ENCODE measurements around the gene MAPK8. TPM values are rescaled to one million over a fixed set of nuclear protein-coding genes. Genes with fewer than 3 reads are reported as not detected.

The MAPK8 gene
- total RNA-seq, 1 experiment from 2014 or later = 52.9 TPM

DNA sequence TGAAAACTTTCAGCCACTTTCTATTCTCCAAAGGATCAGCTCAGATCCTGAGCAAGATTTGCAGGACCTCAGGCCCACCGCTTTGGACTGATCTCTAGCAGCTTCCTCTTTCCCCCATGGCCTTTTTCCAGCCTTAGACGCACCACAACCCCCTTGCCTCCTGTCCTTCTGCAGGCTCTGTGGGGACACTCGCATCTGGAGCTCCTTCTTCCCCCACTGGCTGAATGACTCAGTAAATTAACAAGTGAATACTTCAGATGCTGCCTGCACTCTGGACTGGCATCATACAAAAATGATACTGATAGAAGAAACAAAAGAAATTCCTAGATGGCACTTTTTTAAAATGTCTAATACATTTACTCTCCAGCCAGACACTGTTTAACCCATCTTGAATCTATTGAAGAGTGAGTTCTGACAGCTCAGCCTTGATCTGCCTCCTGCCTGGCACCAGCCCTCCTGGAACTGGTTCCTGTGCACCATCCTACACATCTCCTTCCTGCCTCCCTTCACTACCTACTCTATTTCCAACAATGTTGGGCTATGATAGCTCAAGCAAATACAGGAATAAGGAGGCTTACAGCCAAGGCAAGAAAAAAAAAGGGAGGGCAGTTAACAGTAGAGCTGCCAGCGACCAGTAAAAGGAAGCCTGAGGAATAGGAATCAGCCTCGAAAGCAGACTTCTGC is 35.3 kb upstream of the MAPK8 start (continued):
- TF ChIP-seq, protein P1, sequence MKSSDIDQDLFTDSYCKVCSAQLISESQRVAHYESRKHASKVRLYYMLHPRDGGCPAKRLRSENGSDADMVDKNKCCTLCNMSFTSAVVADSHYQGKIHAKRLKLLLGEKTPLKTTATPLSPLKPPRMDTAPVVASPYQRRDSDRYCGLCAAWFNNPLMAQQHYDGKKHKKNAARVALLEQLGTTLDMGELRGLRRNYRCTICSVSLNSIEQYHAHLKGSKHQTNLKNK (CRISPR knock-in tag; IDR thresholded peaks at IDR 0.05) = no peak
- no peak for TF ChIP-seq ZBTB21 (CRISPR knock-in tag; IDR thresholded peaks at IDR 0.05; ENCODE audit: borderline replicate concordance)

DNA sequence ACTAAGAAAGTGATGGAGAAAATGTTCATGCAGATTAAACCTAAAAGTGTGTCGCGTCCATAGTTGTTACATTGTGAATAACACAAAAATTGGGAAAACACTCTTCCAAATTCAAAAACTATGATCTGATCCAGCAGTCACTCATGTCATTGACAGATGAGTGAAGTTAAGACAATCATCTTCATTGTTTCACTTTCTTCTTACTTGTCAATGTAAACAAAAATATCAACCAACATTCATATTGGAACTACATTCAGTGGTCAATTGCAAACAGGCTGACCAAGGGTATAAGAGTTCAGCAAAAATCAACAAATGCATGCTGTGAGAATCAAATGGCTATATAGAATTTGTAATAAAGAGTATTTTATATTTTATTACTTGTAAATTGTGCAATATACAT is 33.8 kb upstream of the MAPK8 start:
- peaks cover 20% of the 10 kb centered on the region for H3K4me1 Mint-ChIP-seq
- POLR2A ChIA-PET = no interaction called here
- ATAC-seq (no peak), DNase-seq (ENCODE audit: low spot score) (no peak)
- TF ChIP-seq ZNF423 (CRISPR knock-in tag; IDR thresholded peaks at IDR 0.05) (no peak), TCF7 (CRISPR knock-in tag; IDR thresholded peaks at IDR 0.05; ENCODE audit: low read depth) (no peak), GABPB1 (CRISPR knock-in tag; IDR thresholded peaks at IDR 0.05) (no peak), ZNF317 (CRISPR knock-in tag; IDR thresholded peaks at IDR 0.05; ENCODE audit: borderline replicate concordance, low read depth) (no peak), JAZF1 (CRISPR knock-in tag; IDR thresholded peaks at IDR 0.05) (no peak)
- TF ChIP-seq, protein P1 (CRISPR knock-in tag; IDR thresholded peaks at IDR 0.05) = no peak
- TF ChIP-seq, protein P2, sequence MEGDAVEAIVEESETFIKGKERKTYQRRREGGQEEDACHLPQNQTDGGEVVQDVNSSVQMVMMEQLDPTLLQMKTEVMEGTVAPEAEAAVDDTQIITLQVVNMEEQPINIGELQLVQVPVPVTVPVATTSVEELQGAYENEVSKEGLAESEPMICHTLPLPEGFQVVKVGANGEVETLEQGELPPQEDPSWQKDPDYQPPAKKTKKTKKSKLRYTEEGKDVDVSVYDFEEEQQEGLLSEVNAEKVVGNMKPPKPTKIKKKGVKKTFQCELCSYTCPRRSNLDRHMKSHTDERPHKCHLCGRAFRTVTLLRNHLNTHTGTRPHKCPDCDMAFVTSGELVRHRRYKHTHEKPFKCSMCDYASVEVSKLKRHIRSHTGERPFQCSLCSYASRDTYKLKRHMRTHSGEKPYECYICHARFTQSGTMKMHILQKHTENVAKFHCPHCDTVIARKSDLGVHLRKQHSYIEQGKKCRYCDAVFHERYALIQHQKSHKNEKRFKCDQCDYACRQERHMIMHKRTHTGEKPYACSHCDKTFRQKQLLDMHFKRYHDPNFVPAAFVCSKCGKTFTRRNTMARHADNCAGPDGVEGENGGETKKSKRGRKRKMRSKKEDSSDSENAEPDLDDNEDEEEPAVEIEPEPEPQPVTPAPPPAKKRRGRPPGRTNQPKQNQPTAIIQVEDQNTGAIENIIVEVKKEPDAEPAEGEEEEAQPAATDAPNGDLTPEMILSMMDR (IDR thresholded peaks at IDR 0.05) = no peak
- TF ChIP-seq, protein P3, sequence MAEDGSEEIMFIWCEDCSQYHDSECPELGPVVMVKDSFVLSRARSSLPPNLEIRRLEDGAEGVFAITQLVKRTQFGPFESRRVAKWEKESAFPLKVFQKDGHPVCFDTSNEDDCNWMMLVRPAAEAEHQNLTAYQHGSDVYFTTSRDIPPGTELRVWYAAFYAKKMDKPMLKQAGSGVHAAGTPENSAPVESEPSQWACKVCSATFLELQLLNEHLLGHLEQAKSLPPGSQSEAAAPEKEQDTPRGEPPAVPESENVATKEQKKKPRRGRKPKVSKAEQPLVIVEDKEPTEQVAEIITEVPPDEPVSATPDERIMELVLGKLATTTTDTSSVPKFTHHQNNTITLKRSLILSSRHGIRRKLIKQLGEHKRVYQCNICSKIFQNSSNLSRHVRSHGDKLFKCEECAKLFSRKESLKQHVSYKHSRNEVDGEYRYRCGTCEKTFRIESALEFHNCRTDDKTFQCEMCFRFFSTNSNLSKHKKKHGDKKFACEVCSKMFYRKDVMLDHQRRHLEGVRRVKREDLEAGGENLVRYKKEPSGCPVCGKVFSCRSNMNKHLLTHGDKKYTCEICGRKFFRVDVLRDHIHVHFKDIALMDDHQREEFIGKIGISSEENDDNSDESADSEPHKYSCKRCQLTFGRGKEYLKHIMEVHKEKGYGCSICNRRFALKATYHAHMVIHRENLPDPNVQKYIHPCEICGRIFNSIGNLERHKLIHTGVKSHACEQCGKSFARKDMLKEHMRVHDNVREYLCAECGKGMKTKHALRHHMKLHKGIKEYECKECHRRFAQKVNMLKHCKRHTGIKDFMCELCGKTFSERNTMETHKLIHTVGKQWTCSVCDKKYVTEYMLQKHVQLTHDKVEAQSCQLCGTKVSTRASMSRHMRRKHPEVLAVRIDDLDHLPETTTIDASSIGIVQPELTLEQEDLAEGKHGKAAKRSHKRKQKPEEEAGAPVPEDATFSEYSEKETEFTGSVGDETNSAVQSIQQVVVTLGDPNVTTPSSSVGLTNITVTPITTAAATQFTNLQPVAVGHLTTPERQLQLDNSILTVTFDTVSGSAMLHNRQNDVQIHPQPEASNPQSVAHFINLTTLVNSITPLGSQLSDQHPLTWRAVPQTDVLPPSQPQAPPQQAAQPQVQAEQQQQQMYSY (CRISPR knock-in tag; IDR thresholded peaks at IDR 0.05) = no peak
- TF ChIP-seq, protein P4, sequence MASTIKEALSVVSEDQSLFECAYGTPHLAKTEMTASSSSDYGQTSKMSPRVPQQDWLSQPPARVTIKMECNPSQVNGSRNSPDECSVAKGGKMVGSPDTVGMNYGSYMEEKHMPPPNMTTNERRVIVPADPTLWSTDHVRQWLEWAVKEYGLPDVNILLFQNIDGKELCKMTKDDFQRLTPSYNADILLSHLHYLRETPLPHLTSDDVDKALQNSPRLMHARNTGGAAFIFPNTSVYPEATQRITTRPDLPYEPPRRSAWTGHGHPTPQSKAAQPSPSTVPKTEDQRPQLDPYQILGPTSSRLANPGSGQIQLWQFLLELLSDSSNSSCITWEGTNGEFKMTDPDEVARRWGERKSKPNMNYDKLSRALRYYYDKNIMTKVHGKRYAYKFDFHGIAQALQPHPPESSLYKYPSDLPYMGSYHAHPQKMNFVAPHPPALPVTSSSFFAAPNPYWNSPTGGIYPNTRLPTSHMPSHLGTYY (CRISPR knock-in tag; IDR thresholded peaks at IDR 0.05) = no peak
- TF ChIP-seq, protein P5, sequence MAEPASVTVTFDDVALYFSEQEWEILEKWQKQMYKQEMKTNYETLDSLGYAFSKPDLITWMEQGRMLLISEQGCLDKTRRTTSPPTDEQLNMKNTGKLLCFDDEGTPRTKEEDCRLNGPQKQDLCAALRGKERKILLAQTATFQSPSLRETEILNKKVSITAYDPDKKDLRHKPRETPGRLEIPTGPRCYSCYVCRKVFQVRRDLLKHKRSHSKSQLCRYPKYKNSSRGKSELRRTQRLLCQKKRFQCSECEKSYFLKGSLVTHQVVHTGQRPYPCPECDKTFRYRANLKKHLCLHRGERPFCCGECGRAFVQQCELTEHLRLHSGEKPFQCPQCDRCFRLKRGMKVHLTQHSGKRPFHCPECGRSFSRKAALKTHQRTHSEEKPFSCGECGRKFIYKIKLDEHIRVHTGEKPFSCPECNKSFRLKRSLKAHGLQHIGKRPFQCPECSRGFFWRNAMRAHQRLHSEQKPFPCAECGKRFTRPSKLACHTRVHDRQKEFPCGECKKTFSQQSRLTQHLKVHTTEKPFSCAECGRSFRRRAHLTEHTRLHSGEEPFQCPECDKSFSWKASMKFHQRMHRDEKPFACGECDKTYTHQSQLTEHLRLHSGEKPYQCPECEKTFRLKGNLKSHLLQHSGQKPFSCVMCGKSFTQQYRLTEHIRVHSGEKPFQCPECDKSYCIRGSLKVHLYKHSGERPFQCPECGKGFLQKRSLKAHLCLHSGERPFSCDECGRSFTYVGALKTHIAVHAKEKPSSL (CRISPR knock-in tag; conservative IDR thresholded peaks at IDR 0.05) = no peak
- peaks cover 5% of the 10 kb centered on the region for H3K9me3 Mint-ChIP-seq
- H3K27ac Mint-ChIP-seq = no peak overlapping the region
- H3K4me3 Mint-ChIP-seq = no peak overlapping the region
- H3K36me3 Mint-ChIP-seq = no peaks in the 10 kb centered on the region
- CTCF ChIA-PET = no interaction called here
- peaks cover 2% of the 10 kb centered on the region; the same call in 1 of the 2 replicates for H3K27me3 Mint-ChIP-seq (ENCODE audit: low read depth)

DNA sequence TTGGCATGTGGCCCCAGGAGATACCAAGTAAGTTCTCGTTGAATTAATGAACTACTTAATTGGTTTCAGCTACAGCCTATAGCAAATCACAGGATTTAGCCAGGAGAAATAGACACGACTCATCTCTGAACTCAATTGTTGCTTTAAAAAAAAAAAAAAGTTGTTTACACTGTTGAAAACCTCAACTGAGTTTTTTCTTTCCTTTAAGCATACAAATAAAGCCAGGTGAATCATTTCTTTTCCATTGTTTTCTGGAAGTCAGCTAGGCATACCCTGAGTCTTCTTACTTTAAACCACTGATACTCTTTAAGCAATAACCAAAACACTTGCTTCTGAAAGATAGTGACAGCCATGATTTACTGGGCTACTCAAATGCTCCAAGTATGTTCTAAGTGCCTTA is 32.7 kb upstream of the MAPK8 start:
- peaks cover 5% of the 10 kb centered on the region for H3K9me3 Mint-ChIP-seq
- ChIA-PET CTCF (interaction anchor here (0.8 to 1.2 kb wide), 2 partner anchors 16 to 27 kb away, joined by 3 to 4 read pairs; no protein-coding TSS in a partner anchor), POLR2A (no interaction called here)
- no peak for ATAC-seq
- no peak for DNase-seq (ENCODE audit: low spot score)
- no peak overlapping the region for H3K4me3 Mint-ChIP-seq
- no peak overlapping the region for H3K27ac Mint-ChIP-seq
- TF ChIP-seq GTF2I (CRISPR knock-in tag; conservative IDR thresholded peaks at IDR 0.05) (no peak), ESRRA (CRISPR knock-in tag; IDR thresholded peaks at IDR 0.05; ENCODE audit: borderline replicate concordance) (no peak), MYBL2 (CRISPR knock-in tag; IDR thresholded peaks at IDR 0.05) (no peak), NR1H2 (CRISPR knock-in tag; IDR thresholded peaks at IDR 0.05) (no peak), ATF1 (CRISPR knock-in tag; IDR thresholded peaks at IDR 0.05) (no peak), JUN (CRISPR knock-in tag; IDR thresholded peaks at IDR 0.05) (no peak)
- TF ChIP-seq, protein P4 (CRISPR knock-in tag; IDR thresholded peaks at IDR 0.05) = no peak
- TF ChIP-seq, protein P6, sequence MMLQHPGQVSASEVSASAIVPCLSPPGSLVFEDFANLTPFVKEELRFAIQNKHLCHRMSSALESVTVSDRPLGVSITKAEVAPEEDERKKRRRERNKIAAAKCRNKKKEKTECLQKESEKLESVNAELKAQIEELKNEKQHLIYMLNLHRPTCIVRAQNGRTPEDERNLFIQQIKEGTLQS (CRISPR knock-in tag; conservative IDR thresholded peaks at IDR 0.05) = no peak
- H3K27me3 Mint-ChIP-seq (ENCODE audit: low read depth) = peaks cover 2% of the 10 kb centered on the region; the same call in 1 of the 2 replicates
- H3K4me1 Mint-ChIP-seq = peaks cover 20% of the 10 kb centered on the region
- no peaks in the 10 kb centered on the region for H3K36me3 Mint-ChIP-seq
